ENCODE results near the gene ATAD3C.
A peak's percentile ranks its signal among the peaks of the same experiment; 100 is the strongest.
"Not testable (repeated sequence)": the region's sequence is repeated elsewhere in the genome, so short reads cannot be mapped to it uniquely, and the experiment has no call there.

ATAD3C gene

DNA sequence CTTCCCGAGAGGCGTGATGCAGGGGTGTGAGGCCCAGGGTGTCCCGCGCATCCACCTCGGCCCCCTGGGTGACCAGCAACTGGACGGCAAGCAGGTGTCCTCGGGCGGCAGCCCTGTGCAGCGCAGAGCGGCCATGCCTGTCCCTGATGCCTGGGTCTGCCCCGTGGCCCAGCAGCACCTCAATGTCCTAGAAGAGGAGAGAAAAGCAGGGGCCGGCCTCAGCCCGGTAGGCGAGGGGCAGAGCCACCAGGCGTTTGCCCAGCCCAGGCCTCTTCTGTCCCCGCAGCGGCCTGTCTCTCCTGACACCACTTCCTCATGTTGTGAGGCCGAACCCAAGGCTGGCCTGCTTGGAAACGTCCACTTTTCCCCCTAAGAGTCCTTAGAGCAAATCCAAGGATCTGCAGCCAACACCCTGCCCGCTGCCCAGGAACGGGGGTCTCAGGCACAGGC, 30.1 kb upstream of the ATAD3C start:
- DNase-seq = no peak

- peak; percentile 25 to 70 (median 45) for DNase-seq
These were observed 29.5 kb upstream of the ATAD3C start for GRCh38 chr1:1419813-1420653.

- no peak for DNase-seq
These were observed 28.8 kb upstream of the ATAD3C start for GRCh38 chr1:1420654-1421141.

DNA sequence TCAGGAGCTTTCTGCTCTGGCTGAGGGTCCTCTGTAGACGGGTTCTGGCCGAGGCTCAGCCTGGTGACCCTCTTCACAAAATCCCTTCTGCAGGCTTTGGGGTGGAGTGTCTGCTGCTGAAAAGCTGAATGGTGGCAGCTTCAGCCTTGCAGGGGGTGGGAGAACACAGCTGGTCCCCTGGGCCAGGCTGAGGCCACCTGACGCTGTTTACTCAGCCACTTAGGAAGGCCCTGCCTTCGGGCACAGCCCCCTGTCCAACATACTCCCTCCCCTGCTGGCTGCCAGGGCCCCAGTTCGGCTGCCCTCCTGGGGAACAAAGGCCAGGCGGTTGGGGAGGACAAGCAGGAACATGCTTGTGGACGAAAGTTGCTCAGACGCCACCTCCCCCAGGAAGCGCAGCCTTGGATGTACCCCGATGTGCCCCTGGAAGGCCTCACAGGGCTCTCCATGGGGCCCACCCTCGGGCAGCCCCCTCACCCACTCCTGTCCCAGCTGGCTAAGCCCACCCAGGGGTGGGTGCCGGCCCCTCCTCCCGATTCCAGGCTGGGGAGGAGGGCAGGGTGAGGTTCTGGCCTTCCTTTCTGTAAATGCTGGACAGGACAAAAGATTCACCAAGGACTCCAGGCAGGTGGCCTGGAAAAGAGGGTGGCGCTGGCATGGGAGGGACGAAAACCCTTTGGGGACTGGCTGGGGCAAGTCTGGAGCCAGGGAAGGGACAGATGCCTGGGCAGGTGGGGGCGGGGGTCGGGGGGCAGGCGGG, 28.2 kb upstream of the ATAD3C start, which contains the start of gene ANKRD65:
TSS of gene ANKRD65 (minus strand) at position 130 of the 760 bp plus-strand sequence. CDS start 271 bp downstream, outside the sequence.
- no peak for DNase-seq

GRCh38 chr1:1421907-1422464, 27.5 kb upstream of the ATAD3C start:
- DNase-seq = no peak

- peak in 1 of 3 donors; percentile 34 for DNase-seq
These were observed 26.8 kb upstream of the ATAD3C start for GRCh38 chr1:1422465-1423244.

DNA sequence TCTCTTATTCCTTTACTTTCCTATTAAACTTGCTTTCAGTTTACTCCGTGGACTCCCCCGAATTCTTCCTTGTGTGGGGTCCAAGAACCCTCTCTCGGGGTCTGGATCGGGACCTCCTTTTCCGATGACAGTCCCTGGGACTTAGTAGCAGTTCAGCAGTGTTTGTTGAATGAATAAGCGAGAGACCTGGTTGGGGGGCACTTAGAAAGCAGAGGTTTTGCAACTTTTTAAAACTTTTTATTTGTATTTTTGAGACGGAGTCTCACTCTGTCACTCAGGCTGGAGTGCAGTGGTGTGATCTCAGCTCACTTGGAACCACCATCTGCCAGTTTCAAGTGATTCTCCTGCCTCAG, 26.3 kb upstream of the ATAD3C start:
- DNase-seq = no peak

- no peak for DNase-seq
These were observed 24.8 kb upstream of the ATAD3C start for GRCh38 chr1:1424707-1425106.

DNA sequence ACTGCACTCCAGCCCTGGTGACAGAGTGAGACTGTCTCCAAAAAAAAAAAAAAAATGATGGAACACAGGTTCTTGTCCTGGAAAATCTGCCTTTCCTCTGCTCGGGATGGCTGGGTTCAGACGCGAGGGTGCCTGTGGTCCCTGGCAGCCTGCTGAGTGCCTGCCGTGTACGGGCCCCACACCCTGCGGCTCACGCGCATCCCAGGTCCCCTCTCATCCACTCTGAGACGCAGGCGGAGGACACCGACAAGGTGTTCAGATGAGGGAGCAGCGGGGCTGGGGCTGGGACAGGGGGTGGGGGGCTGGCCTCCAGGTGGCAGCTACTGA, 24.1 kb upstream of the ATAD3C start:
- no peak for DNase-seq

DNA sequence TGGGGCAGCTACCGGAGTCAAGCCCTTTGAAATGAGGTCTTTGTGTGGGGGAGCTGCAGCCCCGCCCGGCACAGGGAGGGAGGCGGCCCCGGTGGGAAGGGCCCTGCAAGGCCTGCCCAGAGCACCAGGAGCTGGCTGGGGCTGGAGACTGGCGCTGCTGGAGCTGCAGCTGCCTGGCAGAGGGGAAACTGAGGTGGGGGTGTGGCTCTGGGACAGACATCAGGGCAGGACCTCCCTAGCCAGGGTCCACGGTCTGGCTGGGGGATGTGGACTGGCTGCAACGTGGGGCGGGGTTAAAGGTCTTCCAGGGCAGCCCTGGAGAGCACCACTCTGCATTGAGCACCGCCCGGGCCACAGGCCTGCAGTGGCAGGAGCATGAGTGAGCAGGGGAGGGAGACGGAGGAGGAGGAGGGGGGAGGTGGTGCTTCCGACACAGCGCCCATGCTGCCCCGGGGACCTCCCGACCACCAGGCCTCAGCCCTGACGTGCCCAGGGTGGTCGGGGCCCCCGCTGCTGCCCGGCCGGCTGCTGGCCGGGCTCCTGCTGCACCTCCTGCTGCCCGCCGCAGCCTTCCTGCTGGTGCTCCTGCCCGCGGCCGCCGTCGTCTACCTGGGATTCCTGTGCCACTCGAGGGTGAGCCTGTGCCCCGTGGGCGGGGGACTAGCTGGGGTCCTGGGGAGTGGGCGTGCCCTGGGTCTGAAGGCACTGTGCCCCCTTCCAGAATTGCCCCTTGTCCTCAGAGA, 23.6 kb upstream of the ATAD3C start:
- DNase-seq = peak in 1 of 3 donors; percentile 9

DNA sequence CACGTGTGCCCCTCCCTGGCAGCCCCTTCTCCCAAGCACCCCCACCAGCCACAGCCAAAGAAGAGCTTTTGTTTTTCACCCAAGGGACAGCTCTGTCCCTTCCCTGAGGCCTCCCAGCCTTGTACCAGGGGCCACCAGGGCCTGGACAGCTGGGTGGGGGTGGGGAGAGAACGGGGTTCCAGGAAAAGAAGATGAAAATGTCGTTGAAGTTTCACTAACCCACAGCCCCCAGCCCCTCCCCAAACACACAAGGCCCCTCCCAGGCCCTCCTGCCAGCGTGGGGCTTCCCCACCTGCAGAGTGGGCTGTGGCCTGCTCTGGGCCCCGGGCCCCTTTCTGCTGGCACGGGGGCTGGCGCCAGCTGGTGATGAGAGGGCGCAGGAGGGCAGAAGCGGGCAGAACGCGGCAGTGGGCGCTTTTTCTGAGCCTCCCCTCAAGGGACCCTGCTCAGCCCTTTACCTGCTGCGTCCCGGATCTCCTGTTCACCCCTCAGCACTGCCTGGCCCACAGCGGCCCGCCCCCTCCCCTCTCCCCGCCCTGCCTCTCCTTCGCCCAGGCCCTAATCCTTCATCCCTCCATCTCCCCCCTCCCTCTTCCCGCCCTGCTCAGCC, 22.9 kb upstream of the ATAD3C start:
- peak in 1 of 3 donors; percentile 8 for DNase-seq

- peak in 1 of 3 donors; percentile 5 for DNase-seq
These were observed 22.2 kb upstream of the ATAD3C start for GRCh38 chr1:1427106-1427819.

DNA sequence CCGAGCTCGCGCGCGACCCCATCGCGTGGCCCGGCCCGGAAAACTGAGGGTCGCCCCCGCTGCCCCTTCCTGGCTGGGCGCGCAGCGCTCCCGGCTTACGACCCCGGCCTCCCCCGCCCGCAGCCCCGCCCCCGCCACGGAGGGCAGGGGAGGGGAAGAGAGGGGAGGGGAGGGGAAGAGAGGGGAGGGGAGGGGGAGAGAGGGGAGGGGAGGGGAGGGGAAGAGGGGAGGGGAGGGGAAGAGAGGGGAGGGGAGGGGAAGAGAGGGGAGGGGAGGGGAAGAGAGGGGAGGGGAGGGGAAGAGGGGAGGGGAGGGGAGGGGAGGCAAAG, 21.7 kb upstream of the ATAD3C start:
- DNase-seq = peak in 1 of 3 donors; percentile 16

DNA sequence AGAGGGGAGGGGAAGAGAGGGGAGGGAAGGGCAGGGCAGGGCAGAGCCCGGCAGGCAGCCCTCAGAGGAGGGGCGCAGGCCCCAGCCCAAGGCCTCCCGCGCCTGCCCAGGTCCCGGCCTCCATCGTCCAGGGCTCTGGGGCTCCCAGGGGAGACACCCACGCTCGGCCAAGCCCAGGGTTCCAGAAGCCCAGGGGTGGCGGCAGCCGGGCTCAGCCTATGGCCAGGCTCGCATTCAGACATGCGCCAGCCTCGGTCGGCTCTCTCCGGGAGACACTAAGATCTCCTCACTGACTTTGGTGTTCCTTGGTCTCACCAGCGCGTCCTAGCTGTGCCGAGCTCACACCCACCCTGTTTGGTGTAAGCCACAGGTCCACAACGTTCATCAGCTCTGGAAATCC, 21.3 kb upstream of the ATAD3C start:
- DNase-seq = peak in 1 of 3 donors; percentile 12

- DNase-seq = not testable (repeated sequence)
These were observed 20.5 kb upstream of the ATAD3C start for GRCh38 chr1:1428967-1429366.

- peak in 1 of 3 donors; percentile 16 for DNase-seq
These were observed 19.8 kb upstream of the ATAD3C start for GRCh38 chr1:1429671-1430073.

- peak in 1 of 3 donors; percentile 12 for DNase-seq
These were observed 19.1 kb upstream of the ATAD3C start for GRCh38 chr1:1430114-1430982.

DNA sequence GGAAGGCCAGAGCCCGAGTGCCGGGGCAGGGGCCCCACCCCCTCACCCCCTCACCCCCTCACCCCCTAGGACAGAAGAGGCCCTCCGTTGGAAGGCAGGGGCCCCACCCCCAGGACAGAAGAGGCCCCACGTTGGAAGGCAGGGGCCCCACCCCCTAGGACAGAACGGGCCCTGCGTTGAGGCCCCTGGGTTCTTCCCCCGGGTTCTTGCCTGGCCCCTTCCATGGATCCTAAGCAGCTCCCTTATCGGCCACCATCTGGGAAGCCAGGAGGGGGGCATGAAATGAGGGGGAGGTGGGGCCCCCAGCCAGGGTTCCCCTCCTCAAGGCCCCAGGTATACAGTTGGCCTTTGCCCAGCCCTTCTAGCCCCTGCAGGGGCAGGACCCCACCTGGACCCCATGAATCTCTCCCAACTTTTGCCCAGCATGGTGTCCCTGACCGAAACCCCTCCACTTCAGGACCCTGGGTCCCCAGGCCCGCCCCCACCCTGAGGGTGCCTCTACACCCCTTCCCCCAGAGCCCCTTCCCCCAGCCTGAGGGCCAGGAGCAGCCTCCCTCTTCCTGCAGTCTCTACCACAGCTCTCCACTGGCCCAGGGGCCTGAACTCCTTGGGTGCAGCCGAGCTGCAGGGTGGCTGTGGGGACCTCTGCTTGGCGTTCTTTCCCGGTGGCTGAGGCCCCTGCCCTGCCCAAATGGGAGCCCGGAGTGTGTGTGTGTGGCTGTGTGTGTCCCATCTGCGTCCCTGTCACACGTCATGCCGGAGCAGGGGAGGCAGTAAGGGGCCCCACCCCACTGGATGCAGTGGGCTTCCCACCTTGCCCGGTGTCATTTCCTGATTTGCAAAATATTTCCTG, 18.3 kb upstream of the ATAD3C start:
- DNase-seq = peak in 1 of 3 donors; percentile 17

GRCh38 chr1:1431845-1432273, 17.6 kb upstream of the ATAD3C start:
- DNase-seq = peak in 1 of 3 donors; percentile 18
